Fibroblast of upper back skin (primary cell): ENCODE data around the gene ALK.

ENCODE experiments used
- DNase-seq: peaks from one replicate; pipeline ENCODE4 v3.0.0-alpha.2; 2013

ALK gene

GRCh38 chr2:29573147-29573546 is 348.2 kb downstream of the ALK start:
- no peak for DNase-seq

GRCh38 chr2:29570539-29570938 is 350.8 kb downstream of the ALK start:
- no peak for DNase-seq

GRCh38 chr2:29567906-29568520 is 353.4 kb downstream of the ALK start:
- no peak for DNase-seq

GRCh38 chr2:29563697-29564096 is 357.7 kb downstream of the ALK start:
- no peak for DNase-seq

- peak; percentile 86 for DNase-seq
These were observed 358.5 kb downstream of the ALK start for GRCh38 chr2:29562896-29563295.

GRCh38 chr2:29562319-29562718 is 359.1 kb downstream of the ALK start:
- DNase-seq = no peak

GRCh38 chr2:29561628-29562027 is 359.8 kb downstream of the ALK start:
- no peak for DNase-seq

GRCh38 chr2:29561181-29561580 is 360.2 kb downstream of the ALK start:
- peak; percentile 73 for DNase-seq

GRCh38 chr2:29560566-29560965 is 360.8 kb downstream of the ALK start:
- DNase-seq = no peak

GRCh38 chr2:29560030-29560429 is 361.4 kb downstream of the ALK start:
- DNase-seq = no peak

- DNase-seq = no peak
These were observed 361.8 kb downstream of the ALK start for GRCh38 chr2:29559578-29559977.

- no peak for DNase-seq
These were observed 363.3 kb downstream of the ALK start for GRCh38 chr2:29558097-29558496.

GRCh38 chr2:29557268-29557667 is 364.1 kb downstream of the ALK start:
- DNase-seq = no peak

- no peak for DNase-seq
These were observed 372.4 kb downstream of the ALK start for GRCh38 chr2:29549069-29549380.

GRCh38 chr2:29544917-29545316 is 376.5 kb downstream of the ALK start:
- no peak for DNase-seq

- DNase-seq = no peak
These were observed 377.4 kb downstream of the ALK start for GRCh38 chr2:29544031-29544430.

- no peak for DNase-seq
These were observed 386.2 kb downstream of the ALK start for GRCh38 chr2:29535188-29535587.

GRCh38 chr2:29532436-29532835 is 388.9 kb downstream of the ALK start:
- DNase-seq = peak; percentile 17

- DNase-seq = no peak
These were observed 389.8 kb downstream of the ALK start for GRCh38 chr2:29531626-29532025.

GRCh38 chr2:29530281-29530680 is 391.1 kb downstream of the ALK start:
- DNase-seq = peak; percentile 13

- DNase-seq = peak; percentile 52
These were observed 392.4 kb downstream of the ALK start for GRCh38 chr2:29528891-29529520.

GRCh38 chr2:29528371-29528770 is 393.0 kb downstream of the ALK start:
- no peak for DNase-seq

- DNase-seq = peak; percentile 7
These were observed 393.4 kb downstream of the ALK start for GRCh38 chr2:29527947-29528346.

GRCh38 chr2:29526587-29527586 is 394.5 kb downstream of the ALK start:
- no peak for DNase-seq
